Pancreas (tissue), 10 donors: Measurements from ENCODE around the gene MICOS13. TPM values are rescaled to one million over a fixed set of nuclear protein-coding genes. Genes with fewer than 3 reads are reported as not detected.

Experiments used
- ATAC-seq, 4 donors: fragments of 200-7000 bp; cut with Tn5 transposase; one replicate each; pipeline versions ENCODE4 v1.8.0 to v1.9.1; 2020; ENCODE audit warnings: mild to moderate bottlenecking in 4 of 4, moderate library complexity in 4 of 4
- DNase-seq, 6 donors: peaks; one replicate each; pipeline ENCODE4 v3.0.0-alpha.2; 2020
- FAIRE-seq: peaks from 2 replicates; lab custom pipeline; 2012; peaks lifted over from hg19 to GRCh38; lab: Jason Lieb, UNC
- H3K27ac ChIP-seq, 4 donors: fragments of 200-600 bp; sonication (generic); 1 replicate in 3 of 4; 2 replicates in 1 of 4; pipeline versions ENCODE4 v1.5.0 to v1.8.0; 2020
- H3K27me3 ChIP-seq, 4 donors: fragments of 200-600 bp; one replicate each; pipeline ENCODE4 v1.8.0; 2021
- H3K36me3 ChIP-seq, 3 donors: fragments of 200-600 bp; sonication (generic) in 1 of 3; one replicate each; pipeline versions ENCODE4 v1.5.0 to v1.8.0; 2020 to 2021
- H3K4me1 ChIP-seq, 3 donors: fragments of 200-600 bp; one replicate each; pipeline ENCODE4 v1.8.0; 2021
- H3K4me3 ChIP-seq, 4 donors: fragments of 200-600 bp; sonication (generic) in 2 of 4; one replicate each; pipeline versions ENCODE4 v1.5.0 to v1.8.0; 2020 to 2021
- H3K9me3 ChIP-seq, 4 donors: fragments of 200-600 bp; one replicate each; pipeline ENCODE4 v1.8.0; 2021
- CTCF ChIP-seq, 4 donors: fragments of 200-600 bp; sonication (generic) in 3 of 4; IDR thresholded peaks; one replicate each; pipeline versions ENCODE4 v1.5.0 to v1.8.0; 2021; ENCODE audit warnings: antibody characterized with exemption in 4 of 4
- WGBS, 2 donors: extraction: QIAGEN DNeasy Blood & Tissue Kit; methylation state at CpG; one replicate each; pipeline ENCODE4 v1.1.7; 2013; 5-methylcytosine and 5-hydroxymethylcytosine counted together
- intact Hi-C, 3 donors: fragments of 100-400 bp; cut with DNase I; formaldehyde crosslinking; loops; one replicate each; pipeline versions ENCODE4 v1.11.1 to v1.14.2; 2022
- polyA plus RNA-seq, 2 donors: library from polyadenylated mRNA; stranded (reverse); fragments of 200-250 nt; gene quantifications; one replicate each; pipeline ENCODE4 v1.2.3, GENCODE V29; 2013
- total RNA-seq, 6 donors: library from RNA; stranded (reverse); fragmentation: NEBNext Ultra II Directional in 4 of 6; extraction: Animal tissue kit (Norgen Biotek cat#: 25700) in 4 of 6; gene quantifications; one replicate each; pipeline versions ENCODE4 v1.2.1 to v1.2.4, GENCODE V29; 2021 to 2023
- donor health status: healthy with polysubstance abuse.
- donor health status: DM: no; HTN: no; CAD: no; lungs with moderate emphysema.
- donor health status: DM: no; HTN: no; CAD: no.
- donor health status: control.
- donor health status: control.
- donor health status: Bipolar disorder and iron deficiency.
- donor health status: DM: yes; HTN: yes; CAD: no.
- donor health status: DM: no; HTN: no; CAD: no.
- donor health status: DM: no; HTN: no; CAD: no.
- donor health status: DM: yes; HTN: yes; CAD: no.

Gene MICOS13
- total and polyA plus RNA-seq, 8 donors: 14.0 to 77.5 (median 24.7) TPM

GRCh38 chr19:5676772-5677105 lies 3.6 kb downstream of the MICOS13 start:
- intact Hi-C loops: no loop called here
- no peaks in the 10 kb centered on the region for H3K4me1 ChIP-seq
- FAIRE-seq: no peak
- no peak for DNase-seq
- no peaks in the 10 kb centered on the region for H3K27me3 ChIP-seq
- WGBS, 2 donors: 66 to 69% methylated on average over 13 of the region's 13 CpGs
- H3K27ac ChIP-seq: no peak overlapping the region
- H3K9me3 ChIP-seq: no peaks in the 10 kb centered on the region
- no peak overlapping the region for H3K4me3 ChIP-seq
- TF ChIP-seq CTCF (IDR thresholded peaks at IDR 0.05): no peak
- ATAC-seq: no peak
- H3K36me3 ChIP-seq: no peaks in the 10 kb centered on the region

- peak in 1 of 6 donors; percentile 51 for DNase-seq
- WGBS, 2 donors: 50 to 53% methylated on average over 17 of the region's 17 CpGs
Observed at GRCh38 chr19:5676105-5676771, 4.1 kb downstream of the MICOS13 start.

GRCh38 chr19:5674714-5675113 lies 5.6 kb downstream of the MICOS13 start:
- FAIRE-seq: no peak

More at GRCh38 chr19:5676105-5676771, 4.1 kb downstream of the MICOS13 start:
- ATAC-seq (no peak), FAIRE-seq (no peak)
- TF ChIP-seq CTCF (IDR thresholded peaks at IDR 0.05): no peak
- H3K4me3 ChIP-seq: no peak overlapping the region
- intact Hi-C loops: no loop called here
- H3K9me3 ChIP-seq: no peaks in the 10 kb centered on the region
- no peaks in the 10 kb centered on the region for H3K4me1 ChIP-seq
- H3K36me3 ChIP-seq: no peaks in the 10 kb centered on the region
- no peaks in the 10 kb centered on the region for H3K27me3 ChIP-seq
- no peak overlapping the region for H3K27ac ChIP-seq

GRCh38 chr19:5673752-5674151 lies 6.6 kb downstream of the MICOS13 start:
- no peaks in the 10 kb centered on the region for H3K4me1 ChIP-seq
- peaks cover 2 to 12% (median 7%) of the 10 kb centered on the region in 3 donors for H3K36me3 ChIP-seq
- 96 to 100% methylated on average over 1 of the region's 1 CpG for WGBS, 2 donors
- no peaks in the 10 kb centered on the region for H3K27me3 ChIP-seq
- TF ChIP-seq CTCF (IDR thresholded peaks at IDR 0.05): no peak
- H3K27ac ChIP-seq: no peak overlapping the region
- DNase-seq (no peak), ATAC-seq (no peak), FAIRE-seq (no peak)
- intact Hi-C loops: no loop called here
- no peak overlapping the region for H3K4me3 ChIP-seq
- H3K9me3 ChIP-seq: no peaks in the 10 kb centered on the region

More at GRCh38 chr19:5674714-5675113, 5.6 kb downstream of the MICOS13 start:
- Histone ChIP-seq H3K36me3 (peaks cover 0 to 2% (median 0%) of the 10 kb centered on the region in 3 donors), H3K9me3 (no peaks in the 10 kb centered on the region), H3K4me3 (no peak overlapping the region), H3K4me1 (no peaks in the 10 kb centered on the region), H3K27me3 (no peaks in the 10 kb centered on the region), H3K27ac (no peak overlapping the region)
- ATAC-seq: no peak
- 82 to 89% methylated on average over 5 of the region's 5 CpGs for WGBS, 2 donors
- no peak for TF ChIP-seq CTCF (IDR thresholded peaks at IDR 0.05)
- intact Hi-C loops: no loop called here
- no peak for DNase-seq

- peaks cover 2 to 15% (median 9%) of the 10 kb centered on the region in 3 donors for H3K36me3 ChIP-seq
- intact Hi-C loops: no loop called here
- FAIRE-seq (no peak), DNase-seq (peak in 1 of 6 donors; percentile 20), ATAC-seq (no peak)
- H3K9me3 ChIP-seq: no peaks in the 10 kb centered on the region
- no peaks in the 10 kb centered on the region for H3K27me3 ChIP-seq
- 89 to 93% methylated on average over 13 of the region's 13 CpGs for WGBS, 2 donors
- H3K4me3 ChIP-seq: no peak overlapping the region
- H3K27ac ChIP-seq: no peak overlapping the region
- no peaks in the 10 kb centered on the region for H3K4me1 ChIP-seq
- TF ChIP-seq CTCF (IDR thresholded peaks at IDR 0.05): no peak
Observed at GRCh38 chr19:5672708-5673459, 7.4 kb downstream of the MICOS13 start.
